ENCODE measurements around the gene LIMK1.

The LIMK1 gene

GRCh38 chr7:74068378-74069085, 15.1 kb upstream of the LIMK1 start:
- WGBS (ENCODE audit: insufficient coverage, insufficient read length): no CpG with 5 or more reads among the region's 20 CpGs
- H3K36me3 ChIP-seq (ENCODE audit: control insufficient read depth, insufficient read depth, low read length): no peaks in the 10 kb centered on the region
- H3K9me3 ChIP-seq (ENCODE audit: control insufficient read depth, insufficient read depth, low read length): no peaks in the 10 kb centered on the region
- peaks cover 6% of the 10 kb centered on the region for H3K4me1 ChIP-seq (ENCODE audit: control insufficient read depth, insufficient read depth, low read length)
- DNase-seq (ENCODE audit: low read depth, low spot score): no peak
- no peak overlapping the region for H3K27ac ChIP-seq (ENCODE audit: low read length)
- no peak overlapping the region for H3K4me3 ChIP-seq (ENCODE audit: low read length)
- no peaks in the 10 kb centered on the region for H3K27me3 ChIP-seq (ENCODE audit: control insufficient read depth, insufficient read depth, low read length)

DNA sequence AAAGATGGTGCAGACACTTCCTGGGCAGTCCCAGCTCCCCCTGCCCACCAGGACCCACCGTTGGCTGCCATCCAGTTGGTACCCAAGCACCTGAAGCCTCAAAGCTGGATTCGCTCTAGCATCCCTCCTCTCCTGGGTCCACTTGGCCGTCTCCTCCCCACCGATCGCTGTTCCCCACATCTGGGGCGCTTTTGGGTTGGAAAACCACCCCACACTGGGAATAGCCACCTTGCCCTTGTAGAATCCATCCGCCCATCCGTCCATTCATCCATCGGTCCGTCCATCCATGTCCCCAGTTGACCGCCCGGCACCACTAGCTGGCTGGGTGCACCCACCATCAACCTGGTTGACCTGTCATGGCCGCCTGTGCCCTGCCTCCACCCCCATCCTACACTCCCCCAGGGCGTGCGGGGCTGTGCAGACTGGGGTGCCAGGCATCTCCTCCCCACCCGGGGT, 14.5 kb upstream of the LIMK1 start:
- no CpG with 5 or more reads among the region's 16 CpGs for WGBS (ENCODE audit: insufficient coverage, insufficient read length)
- Histone ChIP-seq H3K9me3 (ENCODE audit: control insufficient read depth, insufficient read depth, low read length) (no peaks in the 10 kb centered on the region), H3K27ac (ENCODE audit: low read length) (no peak overlapping the region), H3K4me3 (ENCODE audit: low read length) (no peak overlapping the region), H3K36me3 (ENCODE audit: control insufficient read depth, insufficient read depth, low read length) (no peaks in the 10 kb centered on the region), H3K4me1 (ENCODE audit: control insufficient read depth, insufficient read depth, low read length) (peaks cover 6% of the 10 kb centered on the region), H3K27me3 (ENCODE audit: control insufficient read depth, insufficient read depth, low read length) (no peaks in the 10 kb centered on the region)
- DNase-seq (ENCODE audit: low read depth, low spot score): no peak

GRCh38 chr7:74069790-74070618, 13.6 kb upstream of the LIMK1 start:
- Histone ChIP-seq H3K4me3 (ENCODE audit: low read length) (no peak overlapping the region), H3K9me3 (ENCODE audit: control insufficient read depth, insufficient read depth, low read length) (no peaks in the 10 kb centered on the region), H3K27me3 (ENCODE audit: control insufficient read depth, insufficient read depth, low read length) (no peaks in the 10 kb centered on the region), H3K36me3 (ENCODE audit: control insufficient read depth, insufficient read depth, low read length) (no peaks in the 10 kb centered on the region), H3K4me1 (ENCODE audit: control insufficient read depth, insufficient read depth, low read length) (peaks cover 6% of the 10 kb centered on the region), H3K27ac (ENCODE audit: low read length) (no peak overlapping the region)
- no CpG with 5 or more reads among the region's 11 CpGs for WGBS (ENCODE audit: insufficient coverage, insufficient read length)
- DNase-seq (ENCODE audit: low read depth, low spot score): no peak

GRCh38 chr7:74070619-74070921, 13.0 kb upstream of the LIMK1 start:
- Histone ChIP-seq H3K27me3 (ENCODE audit: control insufficient read depth, insufficient read depth, low read length) (no peaks in the 10 kb centered on the region), H3K4me1 (ENCODE audit: control insufficient read depth, insufficient read depth, low read length) (peaks cover 5% of the 10 kb centered on the region), H3K27ac (ENCODE audit: low read length) (no peak overlapping the region), H3K9me3 (ENCODE audit: control insufficient read depth, insufficient read depth, low read length) (no peaks in the 10 kb centered on the region), H3K36me3 (ENCODE audit: control insufficient read depth, insufficient read depth, low read length) (no peaks in the 10 kb centered on the region), H3K4me3 (ENCODE audit: low read length) (no peak overlapping the region)
- WGBS (ENCODE audit: insufficient coverage, insufficient read length): no CpG with 5 or more reads among the region's 6 CpGs
- DNase-seq (ENCODE audit: low read depth, low spot score): no peak

DNA sequence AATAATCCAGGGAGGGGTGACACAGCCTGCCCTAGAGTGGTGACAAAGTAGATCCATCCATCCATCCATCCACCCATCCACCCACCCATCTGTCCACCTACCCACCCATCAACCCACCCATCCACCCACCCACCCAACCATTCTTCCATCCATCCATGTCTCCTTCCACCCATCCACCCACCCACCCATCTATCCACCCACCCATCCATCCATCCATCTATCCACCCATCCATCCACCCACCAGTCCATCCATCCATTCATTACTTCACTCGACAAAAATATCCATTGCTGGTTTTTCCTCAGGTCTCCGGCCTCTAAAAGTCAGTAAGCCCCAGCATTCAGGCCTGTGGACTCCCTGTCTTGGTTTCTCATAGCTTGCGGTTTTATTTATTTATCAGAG, 12.5 kb upstream of the LIMK1 start:
- H3K4me1 ChIP-seq (ENCODE audit: control insufficient read depth, insufficient read depth, low read length): no peaks in the 10 kb centered on the region
- WGBS (ENCODE audit: insufficient coverage, insufficient read length): no CpG with 5 or more reads among the region's 3 CpGs

GRCh38 chr7:74074770-74075169, 8.8 kb upstream of the LIMK1 start:
- WGBS (ENCODE audit: insufficient coverage, insufficient read length): no CpG with 5 or more reads among the region's 1 CpG
- no peaks in the 10 kb centered on the region for H3K4me1 ChIP-seq (ENCODE audit: control insufficient read depth, insufficient read depth, low read length)
- no peak for DNase-seq (ENCODE audit: low read depth, low spot score)
- no peaks in the 10 kb centered on the region for H3K27me3 ChIP-seq (ENCODE audit: control insufficient read depth, insufficient read depth, low read length)
- no peak overlapping the region for H3K4me3 ChIP-seq (ENCODE audit: low read length)
- H3K36me3 ChIP-seq (ENCODE audit: control insufficient read depth, insufficient read depth, low read length): no peaks in the 10 kb centered on the region
- H3K9me3 ChIP-seq (ENCODE audit: control insufficient read depth, insufficient read depth, low read length): no peaks in the 10 kb centered on the region
- no peak overlapping the region for H3K27ac ChIP-seq (ENCODE audit: low read length)

More for the DNA sequence above, 12.5 kb upstream of the LIMK1 start:
- DNase-seq (ENCODE audit: low read depth, low spot score): no peak
- Histone ChIP-seq H3K4me3 (ENCODE audit: low read length) (no peak overlapping the region), H3K9me3 (ENCODE audit: control insufficient read depth, insufficient read depth, low read length) (no peaks in the 10 kb centered on the region), H3K36me3 (ENCODE audit: control insufficient read depth, insufficient read depth, low read length) (no peaks in the 10 kb centered on the region), H3K27me3 (ENCODE audit: control insufficient read depth, insufficient read depth, low read length) (no peaks in the 10 kb centered on the region), H3K27ac (ENCODE audit: low read length) (no peak overlapping the region)

- H3K4me3 ChIP-seq (ENCODE audit: low read length): no peak overlapping the region
- H3K27me3 ChIP-seq (ENCODE audit: control insufficient read depth, insufficient read depth, low read length): no peaks in the 10 kb centered on the region
- no peak for DNase-seq (ENCODE audit: low read depth, low spot score)
- H3K27ac ChIP-seq (ENCODE audit: low read length): no peak overlapping the region
- H3K9me3 ChIP-seq (ENCODE audit: control insufficient read depth, insufficient read depth, low read length): no peaks in the 10 kb centered on the region
- peaks cover 4% of the 10 kb centered on the region for H3K4me1 ChIP-seq (ENCODE audit: control insufficient read depth, insufficient read depth, low read length)
- H3K36me3 ChIP-seq (ENCODE audit: control insufficient read depth, insufficient read depth, low read length): no peaks in the 10 kb centered on the region
- no CpG with 5 or more reads among the region's 2 CpGs for WGBS (ENCODE audit: insufficient coverage, insufficient read length)
Measured at GRCh38 chr7:74078461-74078860, 5.1 kb upstream of the LIMK1 start.

- H3K4me1 ChIP-seq (ENCODE audit: control insufficient read depth, insufficient read depth, low read length): peaks cover 8% of the 10 kb centered on the region
- no peak for DNase-seq (ENCODE audit: low read depth, low spot score)
- no peak overlapping the region for H3K27ac ChIP-seq (ENCODE audit: low read length)
- H3K4me3 ChIP-seq (ENCODE audit: low read length): peak overlapping the region; percentile 24; the same call in 1 of the 2 replicates
- H3K27me3 ChIP-seq (ENCODE audit: control insufficient read depth, insufficient read depth, low read length): no peaks in the 10 kb centered on the region
- H3K36me3 ChIP-seq (ENCODE audit: control insufficient read depth, insufficient read depth, low read length): 0 out of 2 replicates have a peak, but pooled peaks cover 7% of the 10 kb centered on the region
- no peaks in the 10 kb centered on the region for H3K9me3 ChIP-seq (ENCODE audit: control insufficient read depth, insufficient read depth, low read length)
- WGBS (ENCODE audit: insufficient coverage, insufficient read length): no CpG with 5 or more reads among the region's 9 CpGs
Measured at GRCh38 chr7:74082770-74083116, 861 bp upstream of the LIMK1 start.

DNA sequence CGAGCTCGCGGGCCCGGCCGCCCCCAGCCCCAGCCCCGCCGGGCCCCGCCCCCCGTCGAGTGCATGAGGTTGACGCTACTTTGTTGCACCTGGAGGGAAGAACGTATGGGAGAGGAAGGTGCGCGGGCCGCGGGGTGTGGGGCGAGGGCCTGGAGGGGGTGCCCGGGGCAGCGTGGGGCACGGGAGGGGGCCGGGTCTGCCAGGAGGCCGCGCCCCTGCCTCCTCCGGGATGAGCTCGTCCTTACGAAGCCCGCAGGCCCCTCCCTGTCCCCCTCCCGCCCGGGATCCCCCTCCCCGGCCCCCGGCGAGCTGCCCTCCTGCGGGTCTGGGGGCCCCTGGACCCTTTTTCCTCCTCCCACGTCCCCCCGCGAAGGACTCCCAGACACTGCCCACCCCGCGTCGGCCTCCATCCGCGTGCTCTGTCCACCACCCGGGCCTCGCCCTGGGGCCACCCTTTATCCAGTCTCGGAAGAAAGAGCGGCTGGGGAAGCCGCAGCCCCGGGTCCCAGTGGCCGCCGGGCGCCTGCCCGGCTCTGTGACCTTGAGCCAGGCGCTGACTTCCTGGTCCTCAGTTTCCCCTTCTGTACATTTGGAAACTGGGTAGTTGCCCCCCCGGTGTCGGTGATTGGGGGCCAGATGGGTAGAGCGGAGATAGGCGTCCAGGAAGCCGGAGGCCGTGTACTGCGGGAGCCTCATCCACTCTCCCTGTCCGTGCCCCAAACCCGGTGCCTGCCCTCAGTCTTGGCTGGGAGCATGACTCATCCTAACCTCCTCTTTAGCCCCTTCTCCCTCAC, 521 bp downstream of the LIMK1 start:
- no peaks in the 10 kb centered on the region for H3K27me3 ChIP-seq (ENCODE audit: control insufficient read depth, insufficient read depth, low read length)
- 0 out of 2 replicates have a peak, but pooled peaks cover 7% of the 10 kb centered on the region for H3K36me3 ChIP-seq (ENCODE audit: control insufficient read depth, insufficient read depth, low read length)
- WGBS (ENCODE audit: insufficient coverage, insufficient read length): no CpG with 5 or more reads among the region's 61 CpGs
- H3K4me1 ChIP-seq (ENCODE audit: control insufficient read depth, insufficient read depth, low read length): peaks cover 8% of the 10 kb centered on the region
- H3K27ac ChIP-seq (ENCODE audit: low read length): no peak overlapping the region
- H3K4me3 ChIP-seq (ENCODE audit: low read length): peak overlapping the region; percentile 86; the same call in 1 of the 2 replicates
- H3K9me3 ChIP-seq (ENCODE audit: control insufficient read depth, insufficient read depth, low read length): no peaks in the 10 kb centered on the region
- no peak for DNase-seq (ENCODE audit: low read depth, low spot score)

Measured in iPS DF 6.9 (cell line).